GM18907 (cell line): ENCODE measurements around the gene PRPF6.
A peak's percentile ranks its signal among the peaks of the same experiment; 100 is the strongest.

Experiments
- ATAC-seq: cut with Tn5 transposase; IDR thresholded peaks from one replicate; pipeline ENCODE4 v1.9.1; 2021; ENCODE audit warnings: mild to moderate bottlenecking, moderate library complexity; ENCODE audit not compliant: unreplicated experiment

The PRPF6 gene

GRCh38 chr20:63945031-63945658 is 35.8 kb upstream of the PRPF6 start:
- ATAC-seq = no peak

- ATAC-seq = no peak
These were observed 34.7 kb upstream of the PRPF6 start for GRCh38 chr20:63945921-63946920.

- no peak for ATAC-seq
These were observed 33.8 kb upstream of the PRPF6 start for GRCh38 chr20:63946986-63947637.

GRCh38 chr20:63947638-63948456 is 33.1 kb upstream of the PRPF6 start:
- no peak for ATAC-seq

DNA sequence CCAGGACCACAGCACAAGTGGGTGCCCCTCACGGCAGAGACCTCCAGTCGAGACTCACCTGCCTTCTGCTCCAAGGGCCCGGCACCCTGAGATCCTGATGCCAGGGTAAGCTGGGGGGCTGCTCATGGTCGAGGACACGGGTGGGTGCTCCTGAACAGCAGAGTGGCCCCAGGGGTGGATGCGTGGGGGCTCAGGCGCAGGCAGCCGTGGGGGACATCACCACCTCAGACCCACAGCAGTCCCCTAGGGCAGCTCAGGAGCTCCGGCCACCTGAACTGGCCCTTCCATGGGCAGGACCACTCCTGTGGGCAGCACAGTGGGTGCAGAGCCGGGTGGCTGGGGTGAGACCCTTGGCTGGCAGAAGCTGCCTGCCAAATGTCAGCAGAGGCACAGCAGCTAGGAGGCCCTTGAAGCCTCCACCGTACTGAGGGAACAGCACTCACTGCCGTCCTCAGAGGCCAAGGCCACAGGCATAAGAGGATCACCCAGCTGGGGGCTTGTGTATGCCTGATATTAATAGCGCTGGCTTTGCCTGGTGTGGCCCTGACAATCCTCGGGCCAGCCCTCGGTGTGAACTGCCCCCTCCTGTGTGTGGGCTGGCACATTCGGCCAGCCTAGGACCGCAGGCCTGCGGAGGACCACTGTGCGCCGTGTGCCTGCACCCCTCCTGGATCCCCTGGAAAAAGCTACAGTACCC is 30.1 kb upstream of the PRPF6 start:
- ATAC-seq = no peak

DNA sequence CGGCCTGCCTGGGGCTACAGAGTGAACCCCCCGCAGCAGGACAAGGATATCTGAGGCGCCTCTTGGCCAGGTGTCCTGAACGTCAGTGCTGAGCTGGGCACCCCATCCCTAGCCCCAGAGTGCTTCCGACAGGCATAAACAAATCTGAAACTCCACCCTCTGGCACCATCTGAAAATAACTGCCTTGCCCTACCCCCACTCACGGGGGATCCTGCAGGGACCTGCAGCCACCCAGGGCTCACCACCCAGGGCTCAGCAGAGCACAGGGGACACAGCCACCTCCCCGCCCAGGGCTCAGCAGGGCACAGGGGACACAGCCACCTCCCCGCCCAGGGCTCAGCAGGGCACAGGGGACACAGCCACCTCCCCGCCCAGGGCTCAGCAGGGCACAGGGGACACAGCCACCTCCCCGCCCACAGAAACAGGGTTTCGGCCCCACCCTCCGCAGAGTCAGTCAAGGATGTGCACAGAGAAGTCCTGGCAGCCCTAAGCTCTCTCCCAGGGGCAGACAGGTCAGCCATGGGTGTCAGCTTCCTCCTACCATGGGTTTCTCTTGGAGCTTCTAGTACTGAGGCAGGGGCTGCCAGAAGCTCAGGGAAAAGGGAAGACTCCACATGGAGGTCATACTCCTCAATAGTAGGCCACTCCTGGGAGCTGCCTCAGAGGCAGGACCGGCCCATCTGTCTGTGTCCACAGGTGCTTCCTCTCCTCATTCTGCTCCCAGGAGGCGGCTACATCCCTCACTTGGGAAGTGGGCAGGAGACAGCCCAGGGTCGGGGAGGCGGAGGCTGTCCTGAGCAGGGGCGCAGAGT is 29.3 kb upstream of the PRPF6 start:
- ATAC-seq = no peak

DNA sequence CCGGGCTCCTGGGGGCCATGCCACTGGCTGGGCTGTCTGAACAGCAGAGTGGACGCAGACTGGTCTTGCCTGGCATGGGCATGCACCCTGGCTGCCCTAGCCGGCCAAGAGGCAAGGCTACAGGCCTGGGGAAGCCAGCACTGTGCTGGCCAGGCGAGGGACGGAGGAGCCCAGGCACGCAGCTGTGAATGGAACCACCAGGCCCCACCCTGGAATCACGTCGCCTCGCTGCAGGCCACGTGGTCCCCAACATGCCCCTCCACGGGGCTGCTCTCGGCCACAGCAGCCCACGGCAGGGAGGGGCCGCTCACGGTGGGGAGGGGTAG is 28.8 kb upstream of the PRPF6 start:
- ATAC-seq = no peak

DNA sequence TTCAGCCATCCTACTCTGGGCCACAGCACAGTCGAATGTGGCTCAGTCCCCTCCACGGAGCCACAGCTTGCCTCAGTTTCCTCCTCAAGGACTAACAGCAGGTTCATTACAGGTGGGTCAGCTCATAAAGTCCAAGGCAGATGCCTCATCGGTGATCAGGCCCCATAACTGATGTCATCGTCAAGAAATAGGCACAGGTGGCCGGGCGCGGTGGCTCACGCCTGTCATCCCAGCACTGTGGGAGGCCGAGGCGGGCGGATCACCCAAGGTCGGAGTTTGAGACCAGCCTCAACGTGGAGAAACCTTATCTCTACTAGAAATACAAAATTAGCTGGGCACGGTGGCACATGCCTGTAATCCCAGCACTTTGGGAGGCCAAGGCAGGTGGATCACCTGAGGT is 28.2 kb upstream of the PRPF6 start:
- no peak for ATAC-seq

GRCh38 chr20:63953764-63954429 is 27.0 kb upstream of the PRPF6 start:
- no peak for ATAC-seq

DNA sequence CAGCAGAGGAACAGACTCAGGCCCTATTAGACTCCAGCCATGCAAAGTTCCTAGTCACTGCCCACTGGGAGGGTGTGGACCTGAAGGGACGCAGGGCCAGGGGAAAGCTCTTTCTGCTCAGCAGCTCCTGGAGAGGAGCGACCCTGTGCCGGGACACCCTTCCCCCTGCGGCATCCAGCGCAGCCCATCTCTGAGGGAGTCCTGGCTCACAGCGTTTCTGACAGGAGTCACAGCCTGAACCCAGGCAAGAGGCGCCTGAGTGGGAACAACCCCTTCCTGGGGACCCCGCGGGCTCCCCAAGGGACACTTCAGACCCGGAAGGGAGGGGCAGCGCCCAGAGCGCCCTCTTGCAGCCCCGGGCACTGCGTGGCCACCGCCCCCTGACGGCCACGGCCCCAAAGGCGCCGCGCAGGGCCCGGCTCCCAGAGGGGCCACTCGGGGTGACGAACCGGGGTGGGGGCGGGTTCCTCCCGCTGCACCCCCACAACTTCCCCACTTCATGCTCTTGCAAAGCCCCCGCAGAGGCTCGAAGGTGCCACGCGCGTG is 25.6 kb upstream of the PRPF6 start:
- ATAC-seq = peak; percentile 14

DNA sequence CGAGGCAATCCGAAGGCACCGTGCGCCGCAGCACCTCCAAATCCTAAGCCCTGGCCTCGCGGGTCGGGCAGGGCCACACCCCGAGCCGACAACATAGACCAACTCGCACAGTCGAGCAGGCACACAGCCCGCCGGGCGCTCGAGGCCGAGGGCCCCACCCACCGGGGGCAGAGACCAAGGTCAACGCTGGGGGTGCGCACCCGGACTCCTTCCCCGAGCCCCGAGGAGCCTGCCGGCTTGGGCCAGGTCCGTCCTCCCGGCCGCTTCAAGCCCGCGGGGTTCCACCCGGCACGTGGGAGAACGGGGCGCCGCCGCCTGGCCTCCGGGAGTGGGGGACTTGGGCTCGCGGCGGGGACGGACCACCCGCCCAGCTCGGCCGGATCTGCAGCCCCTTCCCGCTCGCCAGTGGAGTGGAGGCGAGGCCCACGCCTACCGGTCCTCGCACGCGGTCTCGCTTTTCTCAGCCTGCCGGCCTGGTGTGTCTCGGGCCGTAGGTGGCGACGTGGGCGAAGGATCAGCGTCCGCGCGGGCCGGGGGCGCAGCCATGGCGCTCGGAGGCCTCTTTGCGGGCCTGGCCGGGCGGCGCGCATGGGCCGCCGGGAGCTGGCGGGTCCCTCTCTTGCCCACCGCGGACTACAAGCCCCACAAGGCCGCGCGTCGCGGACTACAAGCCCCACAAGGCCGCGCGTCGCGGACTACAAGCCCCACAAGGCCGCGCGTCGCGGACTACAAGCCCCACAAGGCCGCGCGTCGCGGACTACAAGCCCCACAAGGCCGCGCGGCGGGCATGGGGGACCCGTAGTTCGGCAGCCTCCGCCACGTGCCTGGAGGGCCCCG is 24.9 kb upstream of the PRPF6 start, which contains the start of gene UCKL1:
UCKL1 (minus strand) TSS at position 590 of the 837 bp plus-strand sequence; CDS start at position 546, 44 bp downstream.
- peak; percentile 69 for ATAC-seq

GRCh38 chr20:63956664-63957003 is 24.3 kb upstream of the PRPF6 start:
- peak; percentile 18 for ATAC-seq

- ATAC-seq = peak; percentile 19
These were observed 23.8 kb upstream of the PRPF6 start for GRCh38 chr20:63957004-63957689.

GRCh38 chr20:63957690-63958441 is 23.1 kb upstream of the PRPF6 start:
- ATAC-seq = no peak

DNA sequence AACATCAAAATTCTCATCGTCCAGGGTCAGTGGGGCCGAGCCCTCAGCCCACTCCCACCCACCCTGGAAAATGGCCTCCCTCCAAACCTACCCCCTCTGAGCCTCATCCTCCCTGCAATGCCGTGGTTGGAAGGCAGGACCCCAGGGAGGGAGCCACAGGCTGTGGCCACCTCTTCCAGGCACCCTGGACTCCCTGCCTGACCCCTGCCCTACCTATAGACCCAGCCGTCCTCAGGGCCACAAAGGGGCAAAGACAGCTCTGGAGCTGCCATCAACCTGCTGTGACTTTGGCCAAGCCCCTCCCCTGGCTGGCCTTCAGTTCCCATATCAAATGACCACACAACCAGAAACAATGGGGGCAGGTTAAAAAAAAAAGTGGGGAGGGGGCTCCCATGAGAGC is 22.5 kb upstream of the PRPF6 start:
- no peak for ATAC-seq

GRCh38 chr20:63958964-63959698 is 21.8 kb upstream of the PRPF6 start:
- ATAC-seq = no peak
